Smooth muscle cell (in vitro differentiated cells): ENCODE data around the gene PEAK1. TPM values are rescaled to one million over a fixed set of nuclear protein-coding genes. Genes with fewer than 3 reads are reported as not detected.

ENCODE experiments used
- DNase-seq: peaks from one replicate; lab custom pipeline; 2025; ENCODE audit not compliant: unreplicated experiment; lab: John Stamatoyannopoulos, UW
- H2AFZ ChIP-seq: fragments of 200-600 bp; sonication (generic); 2 replicates; pipeline ENCODE4 v1.6.0; 2016; ENCODE audit warnings: antibody characterized with exemption, low read depth, mild to moderate bottlenecking
- H3F3A ChIP-seq: fragments of 200-600 bp; sonication (generic); 2 replicates; pipeline ENCODE4 v1.6.0; 2017; ENCODE audit warnings: antibody characterized with exemption, low read depth
- H3K27ac ChIP-seq: fragments of 200-600 bp; sonication (generic); 2 replicates; pipeline ENCODE4 v1.5.1; 2016; ENCODE audit warnings: low read depth, mild to moderate bottlenecking
- H3K27me3 ChIP-seq: fragments of 200-600 bp; sonication (generic); 2 replicates; pipeline ENCODE4 v1.6.1; 2016; ENCODE audit warnings: low read depth, mild to moderate bottlenecking
- H3K36me3 ChIP-seq: fragments of 200-600 bp; sonication (generic); 2 replicates; pipeline ENCODE4 v1.5.1; 2016; ENCODE audit warnings: low read depth
- H3K4me1 ChIP-seq: fragments of 200-600 bp; sonication (generic); 2 replicates; pipeline ENCODE4 v1.5.1; 2016; ENCODE audit warnings: low read depth
- H3K4me2 ChIP-seq: fragments of 200-600 bp; sonication (generic); 2 replicates; pipeline ENCODE4 v1.6.0; 2016; ENCODE audit warnings: mild to moderate bottlenecking
- H3K4me3 ChIP-seq: fragments of 200-600 bp; sonication (generic); 2 replicates; pipeline ENCODE4 v1.5.1; 2016; ENCODE audit warnings: mild to moderate bottlenecking
- H3K79me2 ChIP-seq: fragments of 200-600 bp; sonication (generic); 2 replicates; pipeline ENCODE4 v1.6.0; 2016; ENCODE audit warnings: low read depth, mild to moderate bottlenecking
- H3K9ac ChIP-seq: fragments of 200-600 bp; sonication (generic); 2 replicates; pipeline ENCODE4 v1.6.0; 2016; ENCODE audit warnings: low read depth
- H3K9me3 ChIP-seq: fragments of 200-600 bp; sonication (generic); replicated peaks from 2 replicates; pipeline ENCODE4 v1.5.1; 2016; ENCODE audit warnings: low read depth
- H4K20me1 ChIP-seq: fragments of 200-600 bp; sonication (generic); 2 replicates; pipeline ENCODE4 v1.6.0; 2016; ENCODE audit warnings: low read depth
- WGBS: methylation state at CpG from one replicate; pipeline ENCODE4 v1.1.7; 2016; ENCODE audit warnings: low lambda C conversion rate; 5-methylcytosine and 5-hydroxymethylcytosine counted together
- polyA plus RNA-seq: library from polyadenylated mRNA; unstranded; fragments of >200 nt; fragmentation: Nextera tagmentation; extraction: Ambion mirVana; gene quantifications from 2 replicates; pipeline ENCODE4 v1.2.1, GENCODE V29; 2016
- total RNA-seq: library from RNA; depleted of rRNA; stranded (reverse); fragments of >200 nt; gene quantifications from 2 replicates; pipeline ENCODE4 v1.2.3, GENCODE V29; 2014
- TF ChIP-seq, protein P1 (sequence below): fragments of 200-600 bp; sonication (generic); IDR thresholded peaks from 2 replicates; pipeline ENCODE4 v1.5.1; 2017; ENCODE audit warnings: borderline replicate concordance, mild to moderate bottlenecking, antibody characterized with exemption; ENCODE audit not compliant: insufficient read depth, poor library complexity, severe bottlenecking

Gene PEAK1
- total and polyA plus RNA-seq, 2 experiments from 2014 or later: 5.6 to 21.9 TPM

DNA sequence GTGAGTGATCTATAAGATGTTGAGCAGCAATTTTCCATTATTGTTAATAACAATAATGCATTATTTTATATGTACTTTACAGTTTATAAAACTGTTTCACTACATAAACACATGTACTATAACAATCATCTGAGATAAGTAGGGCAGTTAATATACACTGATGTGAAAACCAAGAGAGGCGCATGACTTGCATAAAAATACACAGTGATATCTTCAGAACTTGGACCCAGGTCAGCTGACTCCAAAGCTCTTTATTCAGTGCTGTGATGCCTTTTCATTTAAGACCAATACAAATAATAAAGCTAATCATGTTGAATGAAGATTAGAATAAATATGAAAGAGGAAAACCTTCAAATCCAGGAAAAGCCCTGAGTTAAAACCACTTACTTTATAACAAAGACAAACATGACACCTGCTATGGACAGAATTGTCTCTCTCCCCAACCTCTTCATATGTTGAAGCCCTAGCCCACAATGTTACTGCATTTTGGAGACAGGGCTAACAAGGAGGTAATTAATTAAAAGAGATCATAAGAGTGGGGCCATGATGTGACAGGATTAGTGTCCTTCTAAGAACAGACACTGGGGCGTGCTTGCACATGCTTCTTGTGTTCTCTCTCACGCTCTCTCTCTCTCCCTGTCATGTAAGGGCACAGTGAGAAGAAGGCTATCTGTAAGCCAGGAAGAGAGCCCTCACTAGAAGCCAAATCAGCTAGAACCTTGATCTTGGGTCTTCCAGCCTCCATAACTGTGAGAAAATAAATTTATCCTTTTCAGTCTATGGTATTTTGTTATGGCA, 293.2 kb downstream of the PEAK1 start:
- Histone ChIP-seq H3K9ac (no peak overlapping the region), H3K27ac (no peak overlapping the region), H3K9me3 (no peaks in the 10 kb centered on the region), H3K36me3 (no peaks in the 10 kb centered on the region), H3K4me1 (no peaks in the 10 kb centered on the region), H2AFZ (no peak overlapping the region), H3F3A (no peaks in the 10 kb centered on the region), H3K4me3 (no peak overlapping the region), H3K4me2 (no peak overlapping the region), H3K27me3 (no peaks in the 10 kb centered on the region), H3K79me2 (no peaks in the 10 kb centered on the region), H4K20me1 (peaks cover 24% of the 10 kb centered on the region)
- TF ChIP-seq, protein P1, sequence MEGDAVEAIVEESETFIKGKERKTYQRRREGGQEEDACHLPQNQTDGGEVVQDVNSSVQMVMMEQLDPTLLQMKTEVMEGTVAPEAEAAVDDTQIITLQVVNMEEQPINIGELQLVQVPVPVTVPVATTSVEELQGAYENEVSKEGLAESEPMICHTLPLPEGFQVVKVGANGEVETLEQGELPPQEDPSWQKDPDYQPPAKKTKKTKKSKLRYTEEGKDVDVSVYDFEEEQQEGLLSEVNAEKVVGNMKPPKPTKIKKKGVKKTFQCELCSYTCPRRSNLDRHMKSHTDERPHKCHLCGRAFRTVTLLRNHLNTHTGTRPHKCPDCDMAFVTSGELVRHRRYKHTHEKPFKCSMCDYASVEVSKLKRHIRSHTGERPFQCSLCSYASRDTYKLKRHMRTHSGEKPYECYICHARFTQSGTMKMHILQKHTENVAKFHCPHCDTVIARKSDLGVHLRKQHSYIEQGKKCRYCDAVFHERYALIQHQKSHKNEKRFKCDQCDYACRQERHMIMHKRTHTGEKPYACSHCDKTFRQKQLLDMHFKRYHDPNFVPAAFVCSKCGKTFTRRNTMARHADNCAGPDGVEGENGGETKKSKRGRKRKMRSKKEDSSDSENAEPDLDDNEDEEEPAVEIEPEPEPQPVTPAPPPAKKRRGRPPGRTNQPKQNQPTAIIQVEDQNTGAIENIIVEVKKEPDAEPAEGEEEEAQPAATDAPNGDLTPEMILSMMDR: no peak
- no peak for DNase-seq
- WGBS: 96% methylated on average over 3 of the region's 3 CpGs

DNA sequence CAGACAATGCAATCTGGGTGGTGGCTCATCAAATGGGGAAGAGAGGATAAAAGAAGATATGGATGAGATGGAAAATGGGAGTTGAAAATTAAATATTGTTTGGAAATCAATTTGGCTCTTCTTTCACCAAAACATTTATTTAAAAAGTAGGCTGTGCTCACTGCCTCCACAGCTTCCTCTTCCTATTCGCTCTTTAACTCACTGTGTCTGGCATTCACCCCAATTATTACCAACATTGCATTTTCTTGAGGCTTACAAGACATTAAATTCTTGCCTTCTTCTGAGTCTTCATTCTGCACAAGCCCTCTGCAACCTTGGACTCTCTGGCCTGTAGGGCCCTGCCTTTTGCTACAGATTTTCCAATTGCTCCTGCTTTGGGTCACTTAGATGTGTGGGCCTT, 296.1 kb downstream of the PEAK1 start:
- Histone ChIP-seq H3K4me1 (no peaks in the 10 kb centered on the region), H3K9me3 (no peaks in the 10 kb centered on the region), H3K79me2 (no peaks in the 10 kb centered on the region), H3K4me2 (no peak overlapping the region), H3K9ac (no peak overlapping the region), H3K27me3 (no peaks in the 10 kb centered on the region), H3K36me3 (no peaks in the 10 kb centered on the region), H3K27ac (no peak overlapping the region), H3F3A (no peaks in the 10 kb centered on the region), H3K4me3 (no peak overlapping the region), H4K20me1 (peaks cover 30% of the 10 kb centered on the region), H2AFZ (no peak overlapping the region)
- WGBS: 90% methylated on average over 1 of the region's 1 CpG
- TF ChIP-seq, protein P1: no peak
- DNase-seq: no peak

DNA sequence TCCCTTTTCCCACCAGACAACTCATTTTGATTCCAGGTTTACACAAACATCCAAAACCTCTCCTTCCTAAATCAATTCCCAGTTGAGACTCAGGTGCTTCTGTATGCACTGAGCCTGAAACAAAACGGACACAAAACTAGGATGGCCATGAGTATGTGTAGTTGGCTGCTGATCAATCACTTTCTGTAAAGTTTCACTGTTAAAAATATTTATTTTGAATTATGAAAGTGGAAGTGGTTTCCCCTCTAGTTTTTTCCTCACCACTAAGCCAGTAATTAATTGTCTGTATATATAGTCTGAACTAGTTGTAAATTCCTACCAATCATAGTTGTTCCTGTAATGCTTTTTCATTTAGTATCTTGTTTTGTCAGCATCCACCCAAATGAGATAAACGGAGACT, 297.3 kb downstream of the PEAK1 start:
- 84% methylated on average over 2 of the region's 2 CpGs for WGBS
- Histone ChIP-seq H4K20me1 (peaks cover 31% of the 10 kb centered on the region), H3K9ac (no peak overlapping the region), H3K27ac (no peak overlapping the region), H3K36me3 (no peaks in the 10 kb centered on the region), H3K4me2 (no peak overlapping the region), H3K4me3 (no peak overlapping the region), H3K9me3 (no peaks in the 10 kb centered on the region), H3K79me2 (peaks cover 6% of the 10 kb centered on the region), H3F3A (no peaks in the 10 kb centered on the region), H3K4me1 (no peaks in the 10 kb centered on the region), H2AFZ (no peak overlapping the region), H3K27me3 (no peaks in the 10 kb centered on the region)
- DNase-seq: no peak
- TF ChIP-seq, protein P1: no peak

DNA sequence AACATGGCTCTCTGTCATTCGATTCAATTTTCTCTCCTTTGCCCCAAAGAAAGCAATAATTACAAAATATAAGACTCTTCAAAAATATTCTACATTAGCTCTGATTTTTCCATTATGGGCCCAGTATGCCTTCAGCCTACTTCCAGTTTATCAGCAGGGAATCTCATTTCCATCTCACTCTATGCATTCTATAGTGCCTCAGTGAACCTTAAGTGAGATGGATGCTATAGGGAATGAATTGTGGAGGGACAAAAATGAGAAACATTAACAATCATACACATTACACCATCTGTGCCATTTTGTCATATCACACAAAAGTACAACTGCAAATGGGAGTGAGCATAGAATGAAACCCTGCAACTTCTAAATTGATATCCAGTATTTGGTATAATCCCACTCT, 298.3 kb downstream of the PEAK1 start:
- Histone ChIP-seq H3K27ac (no peak overlapping the region), H3K9ac (no peak overlapping the region), H3K36me3 (no peaks in the 10 kb centered on the region), H3K4me3 (no peak overlapping the region), H3K79me2 (peaks cover 7% of the 10 kb centered on the region), H3K9me3 (no peaks in the 10 kb centered on the region), H3K4me1 (no peaks in the 10 kb centered on the region), H3F3A (no peaks in the 10 kb centered on the region), H3K4me2 (no peak overlapping the region), H4K20me1 (peaks cover 25% of the 10 kb centered on the region), H2AFZ (no peak overlapping the region), H3K27me3 (no peaks in the 10 kb centered on the region)
- TF ChIP-seq, protein P1: no peak
- WGBS: 95% methylated on average over 1 of the region's 1 CpG
- DNase-seq: no peak
